Measurements from ENCODE around the gene OSBPL2. TPM values are rescaled to one million over a fixed set of nuclear protein-coding genes. Genes with fewer than 3 reads are reported as not detected.

The OSBPL2 gene
- total RNA-seq, 1 experiment from 2014 or later, result 24.0 TPM

Other genes with a start within 250 kb of the OSBPL2 start
- gene TAF4, start 172.6 kb upstream of the OSBPL2 start, total RNA-seq (2014; rRNA removed; shearing (Covaris generic)), result 3.4 and 3.6 TPM in 2 replicates
- 40.4 and 43.2 TPM in 2 replicates for gene LSM14B, start 116.0 kb upstream of the OSBPL2 start, total RNA-seq (2014; rRNA removed; shearing (Covaris generic))
- gene PSMA7, start 95.1 kb upstream of the OSBPL2 start, total RNA-seq (2014; rRNA removed; shearing (Covaris generic)), result 592 and 662 TPM in 2 replicates
- 20.6 and 23.9 TPM in 2 replicates for gene SS18L1, start 94.8 kb upstream of the OSBPL2 start, total RNA-seq (2014; rRNA removed; shearing (Covaris generic))
- gene MTG2, start 55.5 kb upstream of the OSBPL2 start, total RNA-seq (2014; rRNA removed; shearing (Covaris generic)), result 27.1 and 29.6 TPM in 2 replicates
- gene HRH3, start 18.2 kb upstream of the OSBPL2 start, total RNA-seq (2014; rRNA removed; shearing (Covaris generic)), result not detected in 2 replicates
- gene ADRM1, start 64.5 kb downstream of the OSBPL2 start, total RNA-seq (2014; rRNA removed; shearing (Covaris generic)), result 173 and 200 TPM in 2 replicates
- gene LAMA5, start 128.8 kb downstream of the OSBPL2 start, total RNA-seq (2014; rRNA removed; shearing (Covaris generic)), result 4.1 and 6.8 TPM in 2 replicates
- 1,088 and 1,497 TPM in 2 replicates for gene RPS21, start 148.6 kb downstream of the OSBPL2 start, total RNA-seq (2014; rRNA removed; shearing (Covaris generic))
- gene CABLES2, start 168.8 kb downstream of the OSBPL2 start, total RNA-seq (2014; rRNA removed; shearing (Covaris generic)), result 2.9 TPM in 2 replicates
- 0.03 TPM in 1 of 2 replicates, not detected in the other for gene RBBP8NL, start 189.0 kb downstream of the OSBPL2 start, total RNA-seq (2014; rRNA removed; shearing (Covaris generic))
- gene GATA5, start 237.5 kb downstream of the OSBPL2 start, total RNA-seq (2014; rRNA removed; shearing (Covaris generic)), result 0.18 TPM in 1 of 2 replicates, not detected in the other